ENCODE measurements around the gene SLC35F3.

DNA sequence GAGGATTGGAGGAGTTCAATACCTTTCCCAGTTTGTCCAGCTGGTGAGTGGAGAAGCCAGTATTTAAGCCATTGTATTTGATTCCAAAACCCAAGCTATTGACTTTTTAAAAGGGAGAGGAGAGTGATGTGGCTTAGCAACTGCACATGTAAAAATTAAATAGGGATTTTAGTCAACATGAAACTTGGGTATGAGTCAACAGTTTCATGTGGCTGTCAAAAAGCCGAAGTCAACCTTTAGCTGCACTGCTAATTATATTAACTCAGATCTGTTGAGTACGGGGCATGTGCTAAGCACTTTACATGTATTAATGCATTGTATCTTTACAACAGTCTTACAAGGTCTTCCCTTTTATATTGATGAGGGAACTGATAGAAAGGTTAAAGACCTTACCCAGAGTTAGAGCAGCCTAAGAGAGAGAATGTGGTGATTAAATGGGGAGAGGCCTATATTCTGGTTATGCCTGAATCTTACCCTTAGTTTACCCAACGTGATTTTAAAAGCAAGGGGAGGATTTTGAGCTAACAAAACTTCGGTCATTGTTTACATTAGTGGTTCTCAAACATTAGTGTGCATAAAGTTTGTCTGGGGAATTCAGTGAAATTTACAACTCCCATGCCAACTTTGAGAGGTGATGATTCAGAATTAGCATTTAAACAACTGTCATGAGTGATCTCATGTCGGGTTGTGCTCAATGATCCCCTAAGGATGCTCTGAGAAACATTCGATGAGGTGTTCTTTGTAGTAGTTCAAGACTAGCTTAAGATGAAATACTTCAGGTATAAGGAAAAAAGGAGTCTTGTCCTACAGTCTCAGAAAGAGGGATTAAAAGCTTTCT is 6.9 kb upstream of the SLC35F3 start:
- TF ChIP-seq, protein P1, sequence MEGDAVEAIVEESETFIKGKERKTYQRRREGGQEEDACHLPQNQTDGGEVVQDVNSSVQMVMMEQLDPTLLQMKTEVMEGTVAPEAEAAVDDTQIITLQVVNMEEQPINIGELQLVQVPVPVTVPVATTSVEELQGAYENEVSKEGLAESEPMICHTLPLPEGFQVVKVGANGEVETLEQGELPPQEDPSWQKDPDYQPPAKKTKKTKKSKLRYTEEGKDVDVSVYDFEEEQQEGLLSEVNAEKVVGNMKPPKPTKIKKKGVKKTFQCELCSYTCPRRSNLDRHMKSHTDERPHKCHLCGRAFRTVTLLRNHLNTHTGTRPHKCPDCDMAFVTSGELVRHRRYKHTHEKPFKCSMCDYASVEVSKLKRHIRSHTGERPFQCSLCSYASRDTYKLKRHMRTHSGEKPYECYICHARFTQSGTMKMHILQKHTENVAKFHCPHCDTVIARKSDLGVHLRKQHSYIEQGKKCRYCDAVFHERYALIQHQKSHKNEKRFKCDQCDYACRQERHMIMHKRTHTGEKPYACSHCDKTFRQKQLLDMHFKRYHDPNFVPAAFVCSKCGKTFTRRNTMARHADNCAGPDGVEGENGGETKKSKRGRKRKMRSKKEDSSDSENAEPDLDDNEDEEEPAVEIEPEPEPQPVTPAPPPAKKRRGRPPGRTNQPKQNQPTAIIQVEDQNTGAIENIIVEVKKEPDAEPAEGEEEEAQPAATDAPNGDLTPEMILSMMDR (IDR thresholded peaks at IDR 0.05; ENCODE audit: low read depth, low read length) = no peak
- TF ChIP-seq POLR2A (IDR thresholded peaks at IDR 0.05; ENCODE audit: extremely low read depth, insufficient read length) = no peak

Data from NB4 (cell line).